Measurements from ENCODE around the gene KRT28.

KRT28 gene

GRCh38 chr17:40827746-40828453 is 28.1 kb upstream of the KRT28 start (continued):
- TF ChIP-seq ATF2 (tag by site-specific recombination; IDR thresholded peaks at IDR 0.05; ENCODE audit: low read depth) (0 out of 2 replicates have a peak, but pooled peaks have one; percentile 47), KLF8 (tag by site-specific recombination; IDR thresholded peaks at IDR 0.05) (peak; percentile 77), IKZF3 (tag by site-specific recombination; IDR thresholded peaks at IDR 0.05) (peak; percentile 85), ZNF266 (tag by site-specific recombination; IDR thresholded peaks at IDR 0.05; ENCODE audit: low read depth) (no peak), PRDM1 (tag by site-specific recombination; IDR thresholded peaks at IDR 0.05) (peak; percentile 96), WT1 (tag by site-specific recombination; IDR thresholded peaks at IDR 0.05) (peak; percentile 98), MYNN (tag by site-specific recombination; IDR thresholded peaks at IDR 0.05; ENCODE audit: borderline replicate concordance) (no peak), ZSCAN23 (tag by site-specific recombination; IDR thresholded peaks at IDR 0.05) (peak; percentile 59; the same call in 1 of the 2 replicates), ZFP3 (tag by site-specific recombination; IDR thresholded peaks at IDR 0.05; ENCODE audit: low read depth) (no peak), ZNF660 (tag by site-specific recombination; IDR thresholded peaks at IDR 0.05) (peak; percentile 87), BCL11A (tag by site-specific recombination; IDR thresholded peaks at IDR 0.05; ENCODE audit: low read depth) (peak; percentile 55; the same call in 1 of the 2 replicates), ZBTB11 (tag by site-specific recombination; conservative IDR thresholded peaks at IDR 0.05; ENCODE audit: low read depth) (no peak; the same call in 1 of the 2 replicates), ZNF280C (tag by site-specific recombination; IDR thresholded peaks at IDR 0.05) (no peak), ZFP41 (tag by site-specific recombination; IDR thresholded peaks at IDR 0.05; ENCODE audit: borderline replicate concordance) (no peak), ZNF398 (tag by site-specific recombination; IDR thresholded peaks at IDR 0.05) (no peak; the same call in 1 of the 2 replicates), ZNF274 (IDR thresholded peaks at IDR 0.05; ENCODE audit: low read length) (no peak), ZNF274 (tag by site-specific recombination; IDR thresholded peaks at IDR 0.05; ENCODE audit: borderline replicate concordance) (no peak), KLF17 (tag by site-specific recombination; IDR thresholded peaks at IDR 0.05) (peak; percentile 91), ELK4 (IDR thresholded peaks at IDR 0.05; ENCODE audit: borderline replicate concordance, low read depth, low read length) (no peak), ZEB2 (tag by site-specific recombination; IDR thresholded peaks at IDR 0.05) (peak; percentile 93), GLIS1 (tag by site-specific recombination; IDR thresholded peaks at IDR 0.05) (peak; percentile 62), ZNF830 (tag by site-specific recombination; IDR thresholded peaks at IDR 0.05; ENCODE audit: low read depth) (no peak), ZNF510 (tag by site-specific recombination; IDR thresholded peaks at IDR 0.05; ENCODE audit: insufficient replicate concordance) (no peak), ZNF629 (tag by site-specific recombination; IDR thresholded peaks at IDR 0.05) (peak; percentile 94), MEIS1 (CRISPR knock-in tag; IDR thresholded peaks at IDR 0.05; ENCODE audit: borderline replicate concordance) (no peak), ZNF335 (tag by site-specific recombination; conservative IDR thresholded peaks at IDR 0.05) (peak; percentile 79)
